K562 (cell line): Measurements from ENCODE around the gene SFXN3. TPM values are rescaled to one million over a fixed set of nuclear protein-coding genes. Genes with fewer than 3 reads are reported as not detected.

Experiments used
- HMG20B ChIP-seq: fragments of 250-450 bp; sonication (Bioruptor Pico); IDR thresholded peaks from 2 replicates; pipeline ENCODE4 v1.5.0; 2021; ENCODE audit warnings: mild to moderate bottlenecking
- TEAD1 ChIP-seq, 2 experiments: fragments of 450-650 bp in 1 of 2; sonication (generic) in 1 of 2; formaldehyde crosslinking; IDR thresholded peaks; 2 replicates each; pipeline versions ENCODE4 v1.4.0 to v1.8.0; 2020 to 2022; ENCODE audit warnings: mild to moderate bottlenecking in 2 of 2, missing genetic modification reagents in 1 of 2
- ZNF644 ChIP-seq: fragments of 200-800 bp; sonication (Bioruptor generic); IDR thresholded peaks from 2 replicates; pipeline ENCODE4 v1.6.1; 2016; ENCODE audit warnings: low read depth, missing genetic modification characterization, missing compliant biosample characterization
- polyA plus RNA-seq, 8 experiments: library from polyadenylated mRNA; depleted of rRNA in 4 of 8; stranded (reverse) in 5 of 8; unstranded in 3 of 8; fragments of >200 nt; fragmentation: Nextera tagmentation in 2 of 8; fragmentation: Illumina TruSeq in 1 of 8; extraction: Ambion mirVana in 2 of 8; extraction: Trizol in 1 of 8; gene quantifications; 2 replicates each; pipeline versions ENCODE4 v1.2.1 to v1.2.3, GENCODE V29; 2011 to 2014; ENCODE audit warnings: inconsistent platforms in 1 of 8, missing spikeins in 1 of 8
- total RNA-seq, 7 experiments: library from RNA; depleted of rRNA in 6 of 7; stranded (reverse); fragments of >200 nt in 6 of 7; fragmentation: Illumina TruSeq in 2 of 7; extraction: Trizol in 2 of 7; gene quantifications; 2 replicates each; pipeline versions ENCODE4 v1.2.1 to v1.2.3, GENCODE V29; 2011 to 2021; ENCODE audit warnings: low replicate concordance in 1 of 7
- TF ChIP-seq, protein P1 (sequence below): fragments of 200-600 bp; sonication (generic); IDR thresholded peaks from one replicate; pipeline ENCODE4 v1.6.1; 2012; ENCODE audit warnings: mild to moderate bottlenecking, low read depth, low read length, inconsistent platforms

Gene SFXN3
- total and polyA plus RNA-seq, 9 of the 15 experiments (the other 6 are each of a cell fraction or from before 2014, with no cell fraction given), result 0.24 to 4.6 (median 0.86) TPM

DNA sequence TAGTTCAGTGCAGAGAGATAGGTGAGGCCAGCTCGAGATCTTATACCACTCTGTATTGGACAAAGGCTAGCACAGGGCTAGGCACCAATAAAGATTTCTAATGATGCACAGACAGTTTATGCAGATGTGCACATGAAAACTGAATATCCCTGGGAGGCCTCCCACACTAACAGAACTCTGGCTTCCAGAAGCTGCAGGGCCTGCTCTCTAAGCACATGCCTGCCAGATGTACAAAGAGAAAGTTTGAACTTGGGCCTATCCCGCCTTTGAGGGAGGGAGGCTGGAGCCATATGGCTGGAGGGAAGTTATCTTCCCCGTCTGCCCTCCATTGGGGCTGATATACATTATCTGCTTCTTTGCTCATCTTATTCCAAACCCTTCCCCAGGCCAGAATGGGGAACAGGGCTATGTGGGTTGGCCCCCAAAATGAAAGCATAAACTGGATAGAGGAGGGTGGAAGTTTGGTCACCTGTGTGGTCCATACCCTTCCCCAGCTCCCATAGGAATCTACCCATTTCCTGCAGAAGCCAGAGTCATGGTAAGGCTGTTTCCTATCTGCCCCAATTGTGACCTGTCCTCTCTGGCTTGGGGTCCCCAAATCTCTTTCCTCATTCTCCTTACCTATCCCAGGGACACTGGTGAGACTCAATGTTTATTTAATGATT, 34.6 kb downstream of the SFXN3 start (continued):
- TF ChIP-seq, protein P1, sequence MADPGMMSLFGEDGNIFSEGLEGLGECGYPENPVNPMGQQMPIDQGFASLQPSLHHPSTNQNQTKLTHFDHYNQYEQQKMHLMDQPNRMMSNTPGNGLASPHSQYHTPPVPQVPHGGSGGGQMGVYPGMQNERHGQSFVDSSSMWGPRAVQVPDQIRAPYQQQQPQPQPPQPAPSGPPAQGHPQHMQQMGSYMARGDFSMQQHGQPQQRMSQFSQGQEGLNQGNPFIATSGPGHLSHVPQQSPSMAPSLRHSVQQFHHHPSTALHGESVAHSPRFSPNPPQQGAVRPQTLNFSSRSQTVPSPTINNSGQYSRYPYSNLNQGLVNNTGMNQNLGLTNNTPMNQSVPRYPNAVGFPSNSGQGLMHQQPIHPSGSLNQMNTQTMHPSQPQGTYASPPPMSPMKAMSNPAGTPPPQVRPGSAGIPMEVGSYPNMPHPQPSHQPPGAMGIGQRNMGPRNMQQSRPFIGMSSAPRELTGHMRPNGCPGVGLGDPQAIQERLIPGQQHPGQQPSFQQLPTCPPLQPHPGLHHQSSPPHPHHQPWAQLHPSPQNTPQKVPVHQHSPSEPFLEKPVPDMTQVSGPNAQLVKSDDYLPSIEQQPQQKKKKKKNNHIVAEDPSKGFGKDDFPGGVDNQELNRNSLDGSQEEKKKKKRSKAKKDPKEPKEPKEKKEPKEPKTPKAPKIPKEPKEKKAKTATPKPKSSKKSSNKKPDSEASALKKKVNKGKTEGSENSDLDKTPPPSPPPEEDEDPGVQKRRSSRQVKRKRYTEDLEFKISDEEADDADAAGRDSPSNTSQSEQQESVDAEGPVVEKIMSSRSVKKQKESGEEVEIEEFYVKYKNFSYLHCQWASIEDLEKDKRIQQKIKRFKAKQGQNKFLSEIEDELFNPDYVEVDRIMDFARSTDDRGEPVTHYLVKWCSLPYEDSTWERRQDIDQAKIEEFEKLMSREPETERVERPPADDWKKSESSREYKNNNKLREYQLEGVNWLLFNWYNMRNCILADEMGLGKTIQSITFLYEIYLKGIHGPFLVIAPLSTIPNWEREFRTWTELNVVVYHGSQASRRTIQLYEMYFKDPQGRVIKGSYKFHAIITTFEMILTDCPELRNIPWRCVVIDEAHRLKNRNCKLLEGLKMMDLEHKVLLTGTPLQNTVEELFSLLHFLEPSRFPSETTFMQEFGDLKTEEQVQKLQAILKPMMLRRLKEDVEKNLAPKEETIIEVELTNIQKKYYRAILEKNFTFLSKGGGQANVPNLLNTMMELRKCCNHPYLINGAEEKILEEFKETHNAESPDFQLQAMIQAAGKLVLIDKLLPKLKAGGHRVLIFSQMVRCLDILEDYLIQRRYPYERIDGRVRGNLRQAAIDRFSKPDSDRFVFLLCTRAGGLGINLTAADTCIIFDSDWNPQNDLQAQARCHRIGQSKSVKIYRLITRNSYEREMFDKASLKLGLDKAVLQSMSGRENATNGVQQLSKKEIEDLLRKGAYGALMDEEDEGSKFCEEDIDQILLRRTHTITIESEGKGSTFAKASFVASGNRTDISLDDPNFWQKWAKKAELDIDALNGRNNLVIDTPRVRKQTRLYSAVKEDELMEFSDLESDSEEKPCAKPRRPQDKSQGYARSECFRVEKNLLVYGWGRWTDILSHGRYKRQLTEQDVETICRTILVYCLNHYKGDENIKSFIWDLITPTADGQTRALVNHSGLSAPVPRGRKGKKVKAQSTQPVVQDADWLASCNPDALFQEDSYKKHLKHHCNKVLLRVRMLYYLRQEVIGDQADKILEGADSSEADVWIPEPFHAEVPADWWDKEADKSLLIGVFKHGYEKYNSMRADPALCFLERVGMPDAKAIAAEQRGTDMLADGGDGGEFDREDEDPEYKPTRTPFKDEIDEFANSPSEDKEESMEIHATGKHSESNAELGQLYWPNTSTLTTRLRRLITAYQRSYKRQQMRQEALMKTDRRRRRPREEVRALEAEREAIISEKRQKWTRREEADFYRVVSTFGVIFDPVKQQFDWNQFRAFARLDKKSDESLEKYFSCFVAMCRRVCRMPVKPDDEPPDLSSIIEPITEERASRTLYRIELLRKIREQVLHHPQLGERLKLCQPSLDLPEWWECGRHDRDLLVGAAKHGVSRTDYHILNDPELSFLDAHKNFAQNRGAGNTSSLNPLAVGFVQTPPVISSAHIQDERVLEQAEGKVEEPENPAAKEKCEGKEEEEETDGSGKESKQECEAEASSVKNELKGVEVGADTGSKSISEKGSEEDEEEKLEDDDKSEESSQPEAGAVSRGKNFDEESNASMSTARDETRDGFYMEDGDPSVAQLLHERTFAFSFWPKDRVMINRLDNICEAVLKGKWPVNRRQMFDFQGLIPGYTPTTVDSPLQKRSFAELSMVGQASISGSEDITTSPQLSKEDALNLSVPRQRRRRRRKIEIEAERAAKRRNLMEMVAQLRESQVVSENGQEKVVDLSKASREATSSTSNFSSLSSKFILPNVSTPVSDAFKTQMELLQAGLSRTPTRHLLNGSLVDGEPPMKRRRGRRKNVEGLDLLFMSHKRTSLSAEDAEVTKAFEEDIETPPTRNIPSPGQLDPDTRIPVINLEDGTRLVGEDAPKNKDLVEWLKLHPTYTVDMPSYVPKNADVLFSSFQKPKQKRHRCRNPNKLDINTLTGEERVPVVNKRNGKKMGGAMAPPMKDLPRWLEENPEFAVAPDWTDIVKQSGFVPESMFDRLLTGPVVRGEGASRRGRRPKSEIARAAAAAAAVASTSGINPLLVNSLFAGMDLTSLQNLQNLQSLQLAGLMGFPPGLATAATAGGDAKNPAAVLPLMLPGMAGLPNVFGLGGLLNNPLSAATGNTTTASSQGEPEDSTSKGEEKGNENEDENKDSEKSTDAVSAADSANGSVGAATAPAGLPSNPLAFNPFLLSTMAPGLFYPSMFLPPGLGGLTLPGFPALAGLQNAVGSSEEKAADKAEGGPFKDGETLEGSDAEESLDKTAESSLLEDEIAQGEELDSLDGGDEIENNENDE, result no peak
- no peak for TF ChIP-seq HMG20B (CRISPR knock-in tag)
- 0 out of 2 replicates have a peak, but pooled peaks have one; percentile 36 for TF ChIP-seq ZNF644 (tag)
- no peak for TF ChIP-seq TEAD1 (CRISPR knock-in tag; IDR thresholded peaks at IDR 0.05)
